ENCODE measurements around the gene LYRM4. TPM values are rescaled to one million over a fixed set of nuclear protein-coding genes. Genes with fewer than 3 reads are reported as not detected.

Gene LYRM4
- total RNA-seq, 4 donors from 2014 or later = 16.9 to 20.9 (median 18.4) TPM

GRCh38 chr6:5290097-5290496 is 29.3 kb upstream of the LYRM4 start:
- H3K4me1 ChIP-seq = peaks cover 25 to 32% (median 30%) of the 10 kb centered on the region in 4 donors
- DNase-seq (ENCODE audit: extremely low spot score) = no peak
- no peaks in the 10 kb centered on the region for H3K27me3 ChIP-seq
- H3K27ac ChIP-seq (replicated peaks in 1 of 4) = no peak overlapping the region
- intact Hi-C loops (cut with DNase I) = no loop called here
- H3K9me3 ChIP-seq = no peaks in the 10 kb centered on the region
- 91% methylated on average over 1 of the region's 1 CpG for WGBS
- no peaks in the 10 kb centered on the region for H3K36me3 ChIP-seq
- TF ChIP-seq CTCF (IDR thresholded peaks at IDR 0.05) = no peak
- no peak for TF ChIP-seq POLR2AphosphoS5 (IDR thresholded peaks at IDR 0.05)
- no peak for TF ChIP-seq POLR2A (IDR thresholded peaks at IDR 0.05; ENCODE audit: low read depth)
- TF ChIP-seq EP300 (IDR thresholded peaks at IDR 0.05) = no peak
- no peak overlapping the region for H3K4me3 ChIP-seq

DNA sequence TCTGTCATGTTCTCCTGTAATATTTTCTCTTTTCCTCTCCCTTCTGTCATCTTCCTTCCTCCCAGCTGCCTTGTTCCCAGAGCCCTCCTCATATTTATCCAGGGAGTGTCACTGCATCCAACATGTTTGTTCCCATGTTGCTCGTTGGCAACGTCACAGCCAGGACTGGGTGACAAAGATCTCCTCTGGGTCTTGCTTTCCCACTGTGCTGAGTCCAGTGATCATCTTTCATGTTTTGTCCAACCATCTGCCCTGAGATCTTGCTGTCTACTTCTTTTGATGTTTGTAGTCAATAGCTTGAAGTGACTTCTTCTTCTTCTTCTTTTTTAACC is 27.2 kb upstream of the LYRM4 start:
- Histone ChIP-seq H3K27ac (replicated peaks in 1 of 4) (peak overlapping the region in 2 of 4 donors; percentile 24 to 26), H3K4me3 (no peak overlapping the region), H3K27me3 (no peaks in the 10 kb centered on the region), H3K4me1 (peaks cover 12 to 23% (median 21%) of the 10 kb centered on the region in 4 donors), H3K36me3 (no peaks in the 10 kb centered on the region), H3K9me3 (no peaks in the 10 kb centered on the region)
- TF ChIP-seq CTCF (IDR thresholded peaks at IDR 0.05) (no peak), POLR2A (IDR thresholded peaks at IDR 0.05; ENCODE audit: low read depth) (no peak), POLR2AphosphoS5 (IDR thresholded peaks at IDR 0.05) (no peak), EP300 (IDR thresholded peaks at IDR 0.05) (no peak)
- no peak for DNase-seq (ENCODE audit: extremely low spot score)
- WGBS = 88% methylated on average over 2 of the region's 2 CpGs
- intact Hi-C loops (cut with DNase I) = no loop called here

DNA sequence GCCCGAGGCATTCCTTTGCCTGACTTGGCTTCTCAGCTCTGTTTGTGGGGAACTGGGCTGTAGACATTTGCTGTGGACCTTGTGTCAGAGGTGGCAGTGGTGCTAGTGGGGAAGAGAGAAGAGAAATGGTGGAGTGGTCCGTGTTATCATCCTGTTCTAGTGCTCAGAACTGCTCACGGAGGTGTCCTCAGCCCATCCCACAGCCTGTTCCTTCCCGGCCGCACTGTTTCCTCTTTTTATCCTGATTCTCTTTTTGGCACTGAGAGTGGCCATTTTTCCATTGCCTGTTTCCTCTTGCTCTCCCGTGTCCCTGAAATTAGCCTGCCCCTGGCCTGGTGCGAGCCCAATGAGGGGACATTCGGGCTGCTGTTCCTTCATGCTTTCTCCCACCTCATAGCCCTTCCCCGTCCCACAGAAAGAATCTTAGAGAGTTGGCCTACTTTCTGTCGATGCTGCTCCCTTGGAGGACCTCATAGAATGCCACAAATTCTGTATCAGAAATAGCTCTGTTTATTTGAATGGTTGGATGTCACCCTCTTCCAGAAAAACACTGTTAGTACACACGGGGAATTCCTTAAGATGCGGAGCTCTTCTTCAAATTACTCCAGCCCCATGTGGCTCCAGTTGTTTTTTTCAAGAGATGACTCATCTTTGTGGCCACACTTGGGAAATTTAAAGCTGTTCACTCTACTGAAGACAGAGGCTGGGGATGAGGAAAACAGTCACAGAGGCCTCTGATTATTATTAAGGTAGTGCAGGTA is 26.6 kb upstream of the LYRM4 start:
- intact Hi-C loops (cut with DNase I) = no loop called here
- H3K27me3 ChIP-seq = no peaks in the 10 kb centered on the region
- H3K4me3 ChIP-seq = no peak overlapping the region
- peak overlapping the region in 3 of 4 donors; percentile 6 to 26 (median 24) for H3K27ac ChIP-seq (replicated peaks in 1 of 4)
- 66% methylated on average over 12 of the region's 12 CpGs for WGBS
- peaks cover 12 to 23% (median 21%) of the 10 kb centered on the region in 4 donors for H3K4me1 ChIP-seq
- no peaks in the 10 kb centered on the region for H3K9me3 ChIP-seq
- TF ChIP-seq POLR2A (IDR thresholded peaks at IDR 0.05; ENCODE audit: low read depth) = no peak
- no peaks in the 10 kb centered on the region for H3K36me3 ChIP-seq
- no peak for DNase-seq (ENCODE audit: extremely low spot score)

GRCh38 chr6:5286780-5287179 is 26.0 kb upstream of the LYRM4 start:
- Histone ChIP-seq H3K27ac (replicated peaks in 1 of 4) (peak overlapping the region in 2 of 4 donors; percentile 24 to 26), H3K36me3 (no peaks in the 10 kb centered on the region), H3K4me1 (peaks cover 12 to 21% (median 18%) of the 10 kb centered on the region in 4 donors), H3K27me3 (no peaks in the 10 kb centered on the region), H3K4me3 (no peak overlapping the region), H3K9me3 (no peaks in the 10 kb centered on the region)
- no peak for DNase-seq (ENCODE audit: extremely low spot score)
- TF ChIP-seq CTCF (IDR thresholded peaks at IDR 0.05) (no peak), EP300 (IDR thresholded peaks at IDR 0.05) (no peak), POLR2AphosphoS5 (IDR thresholded peaks at IDR 0.05) (no peak), POLR2A (IDR thresholded peaks at IDR 0.05; ENCODE audit: low read depth) (no peak)
- WGBS = 92% methylated on average over 7 of the region's 7 CpGs
- intact Hi-C loops (cut with DNase I) = no loop called here

DNA sequence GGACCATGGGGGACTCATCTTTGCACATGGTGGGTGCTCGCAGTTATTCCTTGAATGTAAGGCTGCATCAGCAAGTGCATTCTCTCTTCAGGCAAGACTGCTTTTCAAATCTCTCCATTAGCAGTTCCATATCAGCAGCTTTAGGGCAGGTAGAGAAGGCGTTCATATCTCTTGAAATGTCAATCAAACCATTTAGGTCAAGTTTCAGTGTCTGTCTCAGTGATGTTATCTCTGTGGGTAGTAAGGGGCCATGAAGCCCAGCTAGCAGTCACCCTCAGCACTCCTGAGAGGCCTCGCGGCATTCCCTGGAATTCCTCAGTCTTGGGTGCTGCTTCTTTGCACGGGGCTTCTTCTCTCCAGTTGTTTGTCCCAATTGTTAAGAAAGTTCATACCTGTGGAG is 24.8 kb upstream of the LYRM4 start:
- intact Hi-C loops (cut with DNase I) = no loop called here
- TF ChIP-seq CTCF (IDR thresholded peaks at IDR 0.05) = no peak
- TF ChIP-seq EP300 (IDR thresholded peaks at IDR 0.05) = no peak

More for the DNA sequence above, 24.8 kb upstream of the LYRM4 start:
- Histone ChIP-seq H3K36me3 (no peaks in the 10 kb centered on the region), H3K9me3 (no peaks in the 10 kb centered on the region), H3K4me3 (no peak overlapping the region), H3K4me1 (peaks cover 12 to 21% (median 17%) of the 10 kb centered on the region in 4 donors), H3K27ac (replicated peaks in 1 of 4) (no peak overlapping the region), H3K27me3 (no peaks in the 10 kb centered on the region)
- WGBS = 90% methylated on average over 5 of the region's 5 CpGs
- DNase-seq (ENCODE audit: extremely low spot score) = no peak

All from esophagus muscularis mucosa (tissue), 4 donors.